ENCODE data around the gene ZNF415. TPM values are rescaled to one million over a fixed set of nuclear protein-coding genes. Genes with fewer than 3 reads are reported as not detected.

ZNF415 gene
- total RNA-seq, 1 experiment from 2014 or later = not detected

GRCh38 chr19:53082929-53083328 is 49.8 kb downstream of the ZNF415 start:
- no peak for TF ChIP-seq CTCF (IDR thresholded peaks at IDR 0.05 in 2 of 3, conservative IDR thresholded peaks at IDR 0.05 in 1 of 3; ENCODE audit: borderline replicate concordance in 1 of 3, insufficient read depth in 1 of 3, low read depth in 2 of 3, low read length in 2 of 3)
- no peak for TF ChIP-seq REST (IDR thresholded peaks at IDR 0.05; ENCODE audit: low read depth)
- no peak for TF ChIP-seq ATF3 (IDR thresholded peaks at IDR 0.05)
- TF ChIP-seq SP1 (IDR thresholded peaks at IDR 0.05; ENCODE audit: low read depth) = no peak
- no peak for TF ChIP-seq YY1 (IDR thresholded peaks at IDR 0.05; ENCODE audit: extremely low read depth, insufficient replicate concordance, low read depth, low read length)
- no peak for TF ChIP-seq SRF (IDR thresholded peaks at IDR 0.05; ENCODE audit: low read depth)
- no peak for TF ChIP-seq RAD21 (IDR thresholded peaks at IDR 0.05; ENCODE audit: low read depth)
- TF ChIP-seq ELF1 (IDR thresholded peaks at IDR 0.05; ENCODE audit: borderline replicate concordance, low read depth) = no peak
- TF ChIP-seq ZBTB33 (IDR thresholded peaks at IDR 0.05; ENCODE audit: extremely low read depth, insufficient replicate concordance, low read length) = no peak
- no peak for TF ChIP-seq ZFX (IDR thresholded peaks at IDR 0.05)
- H3K4me3 ChIP-seq (replicated peaks in 1 of 2; ENCODE audit: low read depth in 1 of 2, low read length in 2 of 2) = no peak overlapping the region
- no peaks in the 10 kb centered on the region for H3K27me3 ChIP-seq (ENCODE audit: insufficient read depth, low read length)
- intact Hi-C loops (cut with micrococcal nuclease) = no loop called here
- H3K4me1 ChIP-seq (ENCODE audit: control insufficient read depth in 1 of 2, insufficient read depth in 2 of 2, low read length in 2 of 2) = no peaks in the 10 kb centered on the region
- no peak for DNase-seq (ENCODE audit: low read depth, low spot score)
- ATAC-seq = no peak
- H3K36me3 ChIP-seq (ENCODE audit: control insufficient read depth in 1 of 2, insufficient read depth in 2 of 2, low read length in 2 of 2) = peaks cover 16 to 30% of the 10 kb centered on the region in 2 experiments
- no peak overlapping the region for H2AFZ ChIP-seq (ENCODE audit: low read depth, low read length, poor library complexity, severe bottlenecking)
- ChIA-PET CTCF (no interaction called here), POLR2A (no interaction called here), RAD21 (ENCODE audit: low non-redundant PET in 1 of 2, low total read pairs in 2 of 2, uncharacterized antibody in 2 of 2, unreplicated experiment in 2 of 2) (no interaction called here)
- H3K9ac ChIP-seq (ENCODE audit: low read length) = no peak overlapping the region
- peaks cover 6 to 13% of the 10 kb centered on the region in 2 experiments; a peak in 2 of 4 replicates for H3K9me3 ChIP-seq (ENCODE audit: control insufficient read depth in 1 of 2, insufficient read depth in 1 of 2, low read depth in 1 of 2, low read length in 2 of 2)
- no peak overlapping the region for H3K27ac ChIP-seq (ENCODE audit: low read depth, low read length)
- H3K79me2 ChIP-seq (ENCODE audit: insufficient read depth, low read length) = peaks cover 3% of the 10 kb centered on the region; the same call in 1 of the 2 replicates
- no peaks in the 10 kb centered on the region for H4K20me1 ChIP-seq (ENCODE audit: insufficient read depth)
- H3K9me2 ChIP-seq (ENCODE audit: insufficient read depth) = no peaks in the 10 kb centered on the region
- no TSS peak for BruUV-seq (replicated peaks)
- H3K4me2 ChIP-seq (ENCODE audit: low read length) = no peak overlapping the region

Data from HCT116 (cell line).